ENCODE results near the gene CCDC83. TPM values are rescaled to one million over a fixed set of nuclear protein-coding genes. Genes with fewer than 3 reads are reported as not detected.

The CCDC83 gene
- total RNA-seq: not detected in 2 replicates

GRCh38 chr11:85855341-85855656 lies at the start of gene CCDC83:
Gene CCDC83, plus strand, starts transcription at chr11:85855383. Its CDS starts 9,741 bp downstream, at chr11:85865124.

GRCh38 chr11:85810871-85811611 lies 44.1 kb upstream of the CCDC83 start, which contains the start of gene SYTL2:
Gene SYTL2, minus strand, starts transcription at chr11:85811141. Its CDS starts 53,416 bp downstream, at chr11:85757725.

Other genes starting within 250 kb of the CCDC83 start
- gene DLG2, start 228.0 kb upstream of the CCDC83 start, total RNA-seq: 0.44 and 1.1 TPM in 2 replicates
- 42.7 and 51.1 TPM in 2 replicates for gene TMEM126B, start 226.8 kb upstream of the CCDC83 start, total RNA-seq
- gene TMEM126A, start 207.4 kb upstream of the CCDC83 start, total RNA-seq: 28.0 and 34.4 TPM in 2 replicates
- 40.5 and 42.1 TPM in 2 replicates for gene CREBZF, start 190.3 kb upstream of the CCDC83 start, total RNA-seq
- gene CCDC89, start 169.2 kb upstream of the CCDC83 start, total RNA-seq: 2.2 and 5.6 TPM in 2 replicates
- gene SYTL2, start 44.2 kb upstream of the CCDC83 start, total RNA-seq: 4.2 and 14.6 TPM in 2 replicates
- gene PICALM, start 213.7 kb downstream of the CCDC83 start, total RNA-seq: 245 and 442 TPM in 2 replicates

Data from placental pericyte (primary cell).